Measurements from ENCODE around the gene HSPA4L.

HSPA4L gene

GRCh38 chr4:127782275-127783025, at the start of gene HSPA4L:
Gene HSPA4L, plus strand, starts transcription at chr4:127782322. Its CDS starts 229 bp downstream, at chr4:127782551.
- DNase-seq, result no peak

GRCh38 chr4:127732623-127733328, 49.3 kb upstream of the HSPA4L start:
- DNase-seq, result no peak

GRCh38 chr4:127734976-127735375, 47.1 kb upstream of the HSPA4L start:
- DNase-seq, result no peak

- no peak for DNase-seq
Observed at GRCh38 chr4:127737295-127737694, 44.8 kb upstream of the HSPA4L start.

GRCh38 chr4:127741247-127741646, 40.9 kb upstream of the HSPA4L start:
- DNase-seq, result no peak

GRCh38 chr4:127747883-127748282, 34.2 kb upstream of the HSPA4L start:
- no peak for DNase-seq

- DNase-seq, result no peak
Observed at GRCh38 chr4:127748957-127749356, 33.2 kb upstream of the HSPA4L start.

- no peak for DNase-seq
Observed at GRCh38 chr4:127756906-127757305, 25.2 kb upstream of the HSPA4L start.

GRCh38 chr4:127759228-127759820, 22.8 kb upstream of the HSPA4L start:
- no peak for DNase-seq

- DNase-seq, result no peak
Observed at GRCh38 chr4:127759893-127760292, 22.2 kb upstream of the HSPA4L start.

- no peak for DNase-seq
Observed at GRCh38 chr4:127771535-127772275, 10.4 kb upstream of the HSPA4L start.

GRCh38 chr4:127772769-127773671, 9.1 kb upstream of the HSPA4L start:
- no peak for DNase-seq

GRCh38 chr4:127775843-127776242, 6.3 kb upstream of the HSPA4L start:
- DNase-seq, result no peak

- no peak for DNase-seq
Observed at GRCh38 chr4:127776620-127777019, 5.5 kb upstream of the HSPA4L start.

GRCh38 chr4:127777487-127777886, 4.6 kb upstream of the HSPA4L start:
- no peak for DNase-seq

GRCh38 chr4:127778102-127778501, 4.0 kb upstream of the HSPA4L start:
- no peak for DNase-seq

- no peak for DNase-seq
Observed at GRCh38 chr4:127780598-127780997, 1.5 kb upstream of the HSPA4L start.

- DNase-seq, result no peak
Observed at GRCh38 chr4:127781300-127782024, 660 bp upstream of the HSPA4L start.

- peak; percentile 27 for DNase-seq
Observed at GRCh38 chr4:127782025-127782274, 172 bp upstream of the HSPA4L start.

- no peak for DNase-seq
Observed at GRCh38 chr4:127783026-127783769, 1.1 kb downstream of the HSPA4L start.
